H1 (cell line): ENCODE data around the gene RGR. TPM values are rescaled to one million over a fixed set of nuclear protein-coding genes. Genes with fewer than 3 reads are reported as not detected.

Experiments
- CTCF ChIA-PET: fragments of 300-600 bp; sonication (Branson Sonifier 250); formaldehyde crosslinking; loops from one replicate; lab custom pipeline; 2021; ENCODE audit not compliant: partially characterized antibody; lab: Charles Lee
- POLR2A ChIA-PET: fragments of 300-600 bp; sonication (Branson Sonifier 250); formaldehyde crosslinking; loops from one replicate; lab custom pipeline; 2021; ENCODE audit warnings: inconsistent platforms; ENCODE audit not compliant: partially characterized antibody; lab: Charles Lee
- DNase-seq, 2 experiments: peaks; one replicate each; pipeline versions ENCODE4 v3.0.0 to v3.0.0-alpha.2; 2010 to 2022; ENCODE audit warnings: low spot score in 2 of 2, low read depth in 1 of 2, mixed read lengths in 1 of 2
- FAIRE-seq: peaks from 2 replicates; lab custom pipeline; 2011; peaks lifted over from hg19 to GRCh38; lab: Jason Lieb, UNC
- H2AFZ ChIP-seq: 2 replicates; pipeline ENCODE4 v1.8.1; 2012; ENCODE audit warnings: low read length, inconsistent platforms
- H2AK5ac ChIP-seq: 2 replicates; pipeline ENCODE4 v1.6.1; 2013; ENCODE audit warnings: low read depth, low read length
- H2BK120ac ChIP-seq: replicated peaks from 2 replicates; pipeline ENCODE3; 2013; ENCODE audit warnings: low read depth, low read length, inconsistent platforms
- H2BK12ac ChIP-seq: 2 replicates; pipeline ENCODE4 v1.6.1; 2013; ENCODE audit warnings: low read depth, low read length
- H2BK15ac ChIP-seq: 2 replicates; pipeline ENCODE4 v1.6.1; 2013; ENCODE audit warnings: low read length
- H2BK20ac ChIP-seq: 2 replicates; pipeline ENCODE4 v1.6.1; 2013; ENCODE audit warnings: low read length
- H2BK5ac ChIP-seq: 2 replicates; pipeline ENCODE4 v1.6.1; 2013; ENCODE audit warnings: low read depth, low read length
- H3K14ac ChIP-seq: 2 replicates; pipeline ENCODE4 v1.6.1; 2013; ENCODE audit warnings: inconsistent platforms; ENCODE audit not compliant: insufficient read length
- H3K18ac ChIP-seq: 2 replicates; pipeline ENCODE4 v1.6.1; 2013; ENCODE audit warnings: low read length; ENCODE audit errors: extremely low read depth
- H3K23ac ChIP-seq: 2 replicates; pipeline ENCODE4 v1.6.1; 2013; ENCODE audit warnings: inconsistent platforms; ENCODE audit not compliant: insufficient read length
- H3K23me2 ChIP-seq: 2 replicates; pipeline ENCODE4 v1.6.1; 2013; ENCODE audit warnings: low read depth, low read length
- H3K27ac ChIP-seq: 2 replicates; pipeline ENCODE4 v1.6.1; 2011; ENCODE audit warnings: low read depth, low read length, inconsistent platforms
- H3K27me3 ChIP-seq, 4 experiments: replicated peaks in 1 of 4; 1 replicate in 1 of 4; 2 replicates in 3 of 4; pipeline versions ENCODE4 v1.6.1 to v1.8.1; 2011 to 2013; ENCODE audit warnings: low read length in 3 of 4, mild to moderate bottlenecking in 3 of 4, inconsistent platforms in 2 of 4, mixed read lengths in 2 of 4, moderate library complexity in 1 of 4; ENCODE audit not compliant: control insufficient read depth in 3 of 4, insufficient read depth in 3 of 4; ENCODE audit errors: extremely low read depth in 1 of 4
- H3K36me3 ChIP-seq, 4 experiments: 2 replicates each; pipeline versions ENCODE4 v1.6.1 to v1.8.1; 2011 to 2013; ENCODE audit warnings: mild to moderate bottlenecking in 4 of 4, low read length in 3 of 4, moderate library complexity in 2 of 4, control low read depth in 1 of 4, inconsistent platforms in 1 of 4; ENCODE audit not compliant: insufficient read depth in 4 of 4, control insufficient read depth in 2 of 4
- H3K4ac ChIP-seq: replicated peaks from 2 replicates; pipeline ENCODE3; 2013; ENCODE audit warnings: low read length, low read depth, mixed read lengths, inconsistent platforms; ENCODE audit not compliant: insufficient read length
- H3K4me1 ChIP-seq, 4 experiments: replicated peaks in 1 of 4; 1 replicate in 1 of 4; 2 replicates in 3 of 4; pipeline versions ENCODE4 v1.6.1 to v1.8.1; 2011 to 2013; ENCODE audit warnings: low read length in 3 of 4, inconsistent platforms in 2 of 4, mixed read lengths in 1 of 4; ENCODE audit not compliant: insufficient read depth in 4 of 4, control insufficient read depth in 3 of 4
- H3K4me2 ChIP-seq, 2 experiments: 2 replicates each; pipeline versions ENCODE4 v1.6.1 to v1.8.1; 2011 to 2013; ENCODE audit warnings: low read depth in 2 of 2, low read length in 2 of 2, control low read depth in 1 of 2, inconsistent platforms in 1 of 2, mild to moderate bottlenecking in 1 of 2; ENCODE audit not compliant: insufficient read depth in 1 of 2
- H3K4me3 ChIP-seq, 4 experiments: fragments of 200-600, 300-600 bp in 1 of 4; sonication (generic), shearing (Covaris generic), sonication (Bioruptor Twin) in 1 of 4; 2 replicates each; pipeline versions ENCODE4 v1.5.1 to v1.8.1; 2011 to 2016; ENCODE audit warnings: low read length in 4 of 4, low read depth in 3 of 4, control low read depth in 2 of 4, inconsistent platforms in 2 of 4, mild to moderate bottlenecking in 2 of 4, mixed read lengths in 1 of 4, moderate library complexity in 1 of 4; ENCODE audit not compliant: insufficient read depth in 2 of 4; ENCODE audit errors: extremely low read depth in 1 of 4
- H3K56ac ChIP-seq: replicated peaks from 2 replicates; pipeline ENCODE3; 2013; ENCODE audit warnings: low read depth, mild to moderate bottlenecking, mixed read lengths, low read length, inconsistent platforms; ENCODE audit not compliant: insufficient read length
- H3K79me1 ChIP-seq: 2 replicates; pipeline ENCODE4 v1.6.1; 2013; ENCODE audit warnings: low read depth, low read length, control low read depth
- H3K79me2 ChIP-seq, 2 experiments: 2 replicates each; pipeline versions ENCODE4 v1.6.1 to v1.8.1; 2012 to 2013; ENCODE audit warnings: low read length in 2 of 2, mild to moderate bottlenecking in 2 of 2, inconsistent platforms in 1 of 2; ENCODE audit not compliant: insufficient read depth in 2 of 2, control insufficient read depth in 1 of 2
- H3K9ac ChIP-seq, 4 experiments: replicated peaks in 1 of 4; 1 replicate in 1 of 4; 2 replicates in 3 of 4; pipeline versions ENCODE4 v1.6.1 to v1.8.1; 2011 to 2013; ENCODE audit warnings: low read depth in 3 of 4, low read length in 3 of 4, control low read depth in 2 of 4, mild to moderate bottlenecking in 2 of 4, moderate library complexity in 2 of 4, inconsistent platforms in 1 of 4; ENCODE audit errors: extremely low read depth in 1 of 4
- H3K9me3 ChIP-seq, 2 experiments: 2 replicates each; pipeline versions ENCODE4 v1.6.1 to v1.8.1; 2012 to 2013; ENCODE audit warnings: mild to moderate bottlenecking in 2 of 2, moderate library complexity in 2 of 2, control low read depth in 1 of 2, inconsistent platforms in 1 of 2, low read depth in 1 of 2, low read length in 1 of 2, mixed read lengths in 1 of 2; ENCODE audit not compliant: insufficient read depth in 2 of 2
- H4K20me1 ChIP-seq, 2 experiments: replicated peaks in 1 of 2; 2 replicates each; pipeline versions ENCODE3 to v1.8.1; 2011 to 2013; ENCODE audit warnings: inconsistent platforms in 2 of 2, low read length in 2 of 2, mild to moderate bottlenecking in 1 of 2; ENCODE audit not compliant: insufficient read depth in 2 of 2, control insufficient read depth in 1 of 2
- H4K5ac ChIP-seq: 2 replicates; pipeline ENCODE4 v1.6.1; 2013; ENCODE audit warnings: low read length, low read depth, mixed read lengths, inconsistent platforms; ENCODE audit not compliant: insufficient read length
- H4K8ac ChIP-seq: 2 replicates; pipeline ENCODE4 v1.8.0; 2013; ENCODE audit warnings: mild to moderate bottlenecking, moderate library complexity, low read length, inconsistent platforms; ENCODE audit not compliant: insufficient read depth; ENCODE audit errors: extremely low read depth
- H4K91ac ChIP-seq: replicated peaks from 2 replicates; pipeline ENCODE3; 2013; ENCODE audit warnings: low read length, mixed read lengths, inconsistent platforms; ENCODE audit not compliant: insufficient read length
- ASH2L ChIP-seq: fragments of 200-600, 300-600 bp; sonication (generic); IDR thresholded peaks from one replicate; pipeline ENCODE4 v1.7.1; 2017; ENCODE audit warnings: low read length
- BACH1 ChIP-seq: IDR thresholded peaks from 2 replicates; pipeline ENCODE4 v1.6.1; 2012; ENCODE audit warnings: low read length, improper control_type of control experiment
- EZH2 ChIP-seq: fragments of 200-600 bp; sonication (generic); IDR thresholded peaks from 2 replicates; pipeline ENCODE4 v1.7.1; 2012; ENCODE audit warnings: low read depth, mild to moderate bottlenecking, moderate library complexity, low read length, inconsistent platforms; ENCODE audit not compliant: severe bottlenecking
- GTF2F1 ChIP-seq: IDR thresholded peaks from 2 replicates; pipeline ENCODE4 v1.6.1; 2012; ENCODE audit warnings: low read depth, low read length, improper control_type of control experiment, borderline replicate concordance
- NRF1 ChIP-seq: IDR thresholded peaks from 2 replicates; pipeline ENCODE4 v1.6.1; 2011; ENCODE audit warnings: mild to moderate bottlenecking, low read depth, low read length, improper control_type of control experiment
- RAD21 ChIP-seq, 2 experiments: IDR thresholded peaks in 1 of 2; conservative IDR thresholded peaks in 1 of 2; 2 replicates each; pipeline ENCODE4 v1.6.1; 2011; ENCODE audit warnings: low read depth in 2 of 2, low read length in 2 of 2, improper control_type of control experiment in 1 of 2, inconsistent platforms in 1 of 2, mild to moderate bottlenecking in 1 of 2, moderate library complexity in 1 of 2
- TEAD4 ChIP-seq: IDR thresholded peaks from 2 replicates; pipeline ENCODE4 v1.6.1; 2012; ENCODE audit warnings: low read depth, low read length, inconsistent platforms, mixed read lengths
- WGBS, 2 experiments: shearing (Covaris generic) in 1 of 2; methylation state at CpG; one replicate each; pipeline versions ENCODE4 v1.1.6 to v1.1.7; 2013 to 2015; ENCODE audit warnings: low lambda C conversion rate in 2 of 2, mixed read lengths in 2 of 2, inconsistent platforms in 1 of 2, low coverage in 1 of 2, missing lambda C conversion rate in 1 of 2; ENCODE audit not compliant: insufficient replicate concordance in 2 of 2, insufficient coverage in 1 of 2, insufficient read length in 1 of 2; ENCODE audit errors: extremely low coverage in 1 of 2, missing lambda C conversion rate in 1 of 2; 5-methylcytosine and 5-hydroxymethylcytosine counted together
- polyA plus RNA-seq, 7 experiments: library from polyadenylated mRNA; depleted of rRNA in 3 of 7; stranded (reverse) in 5 of 7; unstranded in 2 of 7; fragments of >200 nt in 5 of 7; fragments of 200-250 nt in 2 of 7; gene quantifications; 1 replicate in 5 of 7; 2 replicates in 1 of 7; 4 replicates in 1 of 7; pipeline versions ENCODE4 v1.2.1 to v1.2.3, GENCODE V29; 2011 to 2013; ENCODE audit warnings: missing spikeins in 2 of 7, mixed read lengths in 2 of 7
- total RNA-seq: library from RNA; stranded (reverse); fragmentation: NEBNext Ultra II Directional; extraction: Animal tissue kit (Norgen Biotek cat#: 25700); gene quantifications from 2 replicates; pipeline ENCODE4 v1.2.1, GENCODE V29; 2021
- TF ChIP-seq, protein P1 (sequence below): IDR thresholded peaks from 2 replicates; pipeline ENCODE4 v1.6.1; 2012; ENCODE audit warnings: inconsistent platforms
- TF ChIP-seq, protein P2 (sequence below), 3 experiments: IDR thresholded peaks; 1 replicate in 2 of 3; 2 replicates in 1 of 3; pipeline versions ENCODE4 v1.5.1 to v1.6.1; 2011; ENCODE audit warnings: low read length in 3 of 3, mild to moderate bottlenecking in 3 of 3, inconsistent platforms in 2 of 3, low read depth in 1 of 3, moderate library complexity in 1 of 3; ENCODE audit not compliant: insufficient read depth in 1 of 3; ENCODE audit errors: control extremely low read depth in 1 of 3

RGR gene
- total and polyA plus RNA-seq, 2 of the 8 experiments (the other 6 are each of a cell fraction or from before 2014, with no cell fraction given) = not detected

DNA sequence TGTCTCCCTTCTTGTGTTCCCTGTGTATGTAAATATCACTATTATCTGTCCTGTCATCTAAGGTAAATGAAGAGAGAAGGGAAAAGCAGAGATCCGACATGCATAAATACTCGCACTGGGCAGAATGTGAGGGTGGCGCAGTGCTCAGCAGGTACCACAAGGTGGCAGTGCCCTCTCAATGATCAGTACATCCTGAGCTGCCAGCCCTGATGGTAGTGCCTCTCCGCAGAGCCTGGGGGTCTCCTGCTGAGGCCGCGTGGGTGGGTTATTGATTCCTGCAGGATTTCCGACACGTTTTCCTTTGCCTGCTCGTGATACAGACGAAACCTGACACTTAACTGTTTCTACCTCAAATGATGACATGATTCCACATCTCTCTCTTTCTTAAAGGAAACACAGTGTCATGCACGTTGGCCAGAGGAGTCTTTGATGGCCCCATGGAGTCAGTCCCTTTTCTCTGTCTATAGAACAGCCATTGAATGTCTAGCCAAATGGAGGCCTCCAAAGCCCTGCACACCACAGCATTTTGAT lies 19.8 kb downstream of the RGR start:
- H2BK120ac ChIP-seq = no peak overlapping the region
- H3K18ac ChIP-seq = no peak overlapping the region
- H3K79me1 ChIP-seq = no peaks in the 10 kb centered on the region
- no peak overlapping the region for H2AK5ac ChIP-seq
- 15% methylated on average over 11 of the region's 11 CpGs; no CpG with 5 or more reads in 1 of the 2 experiments for WGBS, 2 experiments
- H3K14ac ChIP-seq = no peak overlapping the region
- no peaks in the 10 kb centered on the region for H3K23me2 ChIP-seq
- no peak overlapping the region for H3K4ac ChIP-seq
- no peak overlapping the region for H2BK5ac ChIP-seq
- no peaks in the 10 kb centered on the region for H3K36me3 ChIP-seq
- H3K4me3 ChIP-seq = no peak overlapping the region
- H3K27me3 ChIP-seq = no peaks in the 10 kb centered on the region
- DNase-seq (peak; percentile 31 to 87), FAIRE-seq (peak; percentile 87)
- ChIA-PET CTCF (interaction anchor here (0.6 to 15.5 kb wide), 43 partner anchors 7 to 432 kb away, joined by 3 to 558 read pairs (median 4); no protein-coding TSS in a partner anchor), POLR2A (interaction anchor here (1.1 kb wide), 1 partner anchor 15 kb away, joined by 4 read pairs; no protein-coding TSS in a partner anchor)
- H2BK15ac ChIP-seq = no peak overlapping the region
- H3K9ac ChIP-seq = no peak overlapping the region
- H3K27ac ChIP-seq = no peak overlapping the region
- H4K91ac ChIP-seq = no peak overlapping the region
- no peak overlapping the region for H3K56ac ChIP-seq
- H2BK20ac ChIP-seq = no peak overlapping the region
- H4K5ac ChIP-seq = no peak overlapping the region
- no peak overlapping the region for H2BK12ac ChIP-seq
- H3K4me2 ChIP-seq = peak overlapping the region in 1 of 2 experiments; percentile 54; a peak in 2 of 4 replicates
- no peaks in the 10 kb centered on the region for H4K20me1 ChIP-seq
- no peaks in the 10 kb centered on the region for H3K79me2 ChIP-seq
- no peaks in the 10 kb centered on the region for H3K4me1 ChIP-seq
- H4K8ac ChIP-seq = no peak overlapping the region
- no peaks in the 10 kb centered on the region for H3K9me3 ChIP-seq
- H3K23ac ChIP-seq = no peak overlapping the region
- peak overlapping the region; percentile 40; the same call in 1 of the 2 replicates for H2AFZ ChIP-seq
- TF ChIP-seq BACH1 (peak; percentile 9; the same call in 1 of the 2 replicates), GTF2F1 (no peak), EZH2 (no peak), ASH2L (peak; percentile 26), TEAD4 (peak; percentile 65; the same call in 1 of the 2 replicates), RAD21 (IDR thresholded peaks at IDR 0.05 in 1 of 2, conservative IDR thresholded peaks at IDR 0.05 in 1 of 2; ENCODE audit: low read depth in 2 of 2, low read length in 2 of 2) (peak; percentile 98 to 99), NRF1 (no peak)
- TF ChIP-seq, protein P1, sequence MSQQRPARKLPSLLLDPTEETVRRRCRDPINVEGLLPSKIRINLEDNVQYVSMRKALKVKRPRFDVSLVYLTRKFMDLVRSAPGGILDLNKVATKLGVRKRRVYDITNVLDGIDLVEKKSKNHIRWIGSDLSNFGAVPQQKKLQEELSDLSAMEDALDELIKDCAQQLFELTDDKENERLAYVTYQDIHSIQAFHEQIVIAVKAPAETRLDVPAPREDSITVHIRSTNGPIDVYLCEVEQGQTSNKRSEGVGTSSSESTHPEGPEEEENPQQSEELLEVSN = no peak
- TF ChIP-seq, protein P2, sequence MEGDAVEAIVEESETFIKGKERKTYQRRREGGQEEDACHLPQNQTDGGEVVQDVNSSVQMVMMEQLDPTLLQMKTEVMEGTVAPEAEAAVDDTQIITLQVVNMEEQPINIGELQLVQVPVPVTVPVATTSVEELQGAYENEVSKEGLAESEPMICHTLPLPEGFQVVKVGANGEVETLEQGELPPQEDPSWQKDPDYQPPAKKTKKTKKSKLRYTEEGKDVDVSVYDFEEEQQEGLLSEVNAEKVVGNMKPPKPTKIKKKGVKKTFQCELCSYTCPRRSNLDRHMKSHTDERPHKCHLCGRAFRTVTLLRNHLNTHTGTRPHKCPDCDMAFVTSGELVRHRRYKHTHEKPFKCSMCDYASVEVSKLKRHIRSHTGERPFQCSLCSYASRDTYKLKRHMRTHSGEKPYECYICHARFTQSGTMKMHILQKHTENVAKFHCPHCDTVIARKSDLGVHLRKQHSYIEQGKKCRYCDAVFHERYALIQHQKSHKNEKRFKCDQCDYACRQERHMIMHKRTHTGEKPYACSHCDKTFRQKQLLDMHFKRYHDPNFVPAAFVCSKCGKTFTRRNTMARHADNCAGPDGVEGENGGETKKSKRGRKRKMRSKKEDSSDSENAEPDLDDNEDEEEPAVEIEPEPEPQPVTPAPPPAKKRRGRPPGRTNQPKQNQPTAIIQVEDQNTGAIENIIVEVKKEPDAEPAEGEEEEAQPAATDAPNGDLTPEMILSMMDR (IDR thresholded peaks at IDR 0.05; ENCODE audit: control extremely low read depth in 1 of 3, insufficient read depth in 1 of 3, low read depth in 1 of 3, low read length in 3 of 3) = peak; percentile 89 to 99 (median 97)
